ENCODE measurements around the gene PAGR1. TPM values are rescaled to one million over a fixed set of nuclear protein-coding genes. Genes with fewer than 3 reads are reported as not detected.

PAGR1 gene
- total and polyA plus RNA-seq, 2 of the 13 experiments (the other 11 are each of a cell fraction or from before 2014, with no cell fraction given) = 9.8 to 66.4 TPM

GRCh38 chr16:29862884-29863668 is 47.1 kb downstream of the PAGR1 start, which contains the start of gene CDIPT (continued):
- TF ChIP-seq PAWR (CRISPR knock-in tag; IDR thresholded peaks at IDR 0.05; ENCODE audit: borderline replicate concordance) (no peak), CEBPB (IDR thresholded peaks at IDR 0.05; ENCODE audit: borderline replicate concordance, low read depth, low read length) (peak; percentile 78), ZNF580 (CRISPR knock-in tag; IDR thresholded peaks at IDR 0.05; ENCODE audit: borderline replicate concordance, low read depth) (peak; percentile 80), ZFAT (CRISPR knock-in tag; conservative IDR thresholded peaks at IDR 0.05) (no peak), ZNF678 (CRISPR knock-in tag; IDR thresholded peaks at IDR 0.05) (no peak), RBFOX2 (IDR thresholded peaks at IDR 0.05; ENCODE audit: low read depth, low read length) (peak; percentile 89), NONO (IDR thresholded peaks at IDR 0.05) (peak; percentile 99), NONO (CRISPR knock-in tag; conservative IDR thresholded peaks at IDR 0.05) (peak; percentile 89), MYPOP (CRISPR knock-in tag; IDR thresholded peaks at IDR 0.05) (no peak; the same call in none of the 2 replicates), SRSF4 (IDR thresholded peaks at IDR 0.05; ENCODE audit: low read depth, low read length, poor library complexity, severe bottlenecking) (no peak), RFX3 (CRISPR knock-in tag; IDR thresholded peaks at IDR 0.05) (peak; percentile 20; the same call in 1 of the 2 replicates), MNT (IDR thresholded peaks at IDR 0.05) (0 out of 2 replicates have a peak, but pooled peaks have one; percentile 6), SALL2 (CRISPR knock-in tag; IDR thresholded peaks at IDR 0.05) (0 out of 2 replicates have a peak, but pooled peaks have one; percentile 65), PCBP1 (IDR thresholded peaks at IDR 0.05; ENCODE audit: borderline replicate concordance, low read depth, low read length) (0 out of 2 replicates have a peak, but pooled peaks have one; percentile 93), ZNF790 (CRISPR knock-in tag; IDR thresholded peaks at IDR 0.05; ENCODE audit: borderline replicate concordance) (no peak), ZNF335 (CRISPR knock-in tag; IDR thresholded peaks at IDR 0.05) (peak; percentile 58; the same call in 1 of the 2 replicates), ZNF792 (CRISPR knock-in tag; IDR thresholded peaks at IDR 0.05) (peak; percentile 79), FOXO1 (CRISPR knock-in tag; IDR thresholded peaks at IDR 0.05) (peak; percentile 54; the same call in 1 of the 2 replicates), KAT2B (IDR thresholded peaks at IDR 0.05; ENCODE audit: borderline replicate concordance, low read depth, low read length) (no peak), ESRRA (CRISPR knock-in tag; IDR thresholded peaks at IDR 0.05; ENCODE audit: low read depth) (no peak; the same call in 1 of the 2 replicates), RFX1 (IDR thresholded peaks at IDR 0.05) (no peak), IRF2 (CRISPR knock-in tag; IDR thresholded peaks at IDR 0.05) (peak; percentile 97)
- TF ChIP-seq, protein P1, sequence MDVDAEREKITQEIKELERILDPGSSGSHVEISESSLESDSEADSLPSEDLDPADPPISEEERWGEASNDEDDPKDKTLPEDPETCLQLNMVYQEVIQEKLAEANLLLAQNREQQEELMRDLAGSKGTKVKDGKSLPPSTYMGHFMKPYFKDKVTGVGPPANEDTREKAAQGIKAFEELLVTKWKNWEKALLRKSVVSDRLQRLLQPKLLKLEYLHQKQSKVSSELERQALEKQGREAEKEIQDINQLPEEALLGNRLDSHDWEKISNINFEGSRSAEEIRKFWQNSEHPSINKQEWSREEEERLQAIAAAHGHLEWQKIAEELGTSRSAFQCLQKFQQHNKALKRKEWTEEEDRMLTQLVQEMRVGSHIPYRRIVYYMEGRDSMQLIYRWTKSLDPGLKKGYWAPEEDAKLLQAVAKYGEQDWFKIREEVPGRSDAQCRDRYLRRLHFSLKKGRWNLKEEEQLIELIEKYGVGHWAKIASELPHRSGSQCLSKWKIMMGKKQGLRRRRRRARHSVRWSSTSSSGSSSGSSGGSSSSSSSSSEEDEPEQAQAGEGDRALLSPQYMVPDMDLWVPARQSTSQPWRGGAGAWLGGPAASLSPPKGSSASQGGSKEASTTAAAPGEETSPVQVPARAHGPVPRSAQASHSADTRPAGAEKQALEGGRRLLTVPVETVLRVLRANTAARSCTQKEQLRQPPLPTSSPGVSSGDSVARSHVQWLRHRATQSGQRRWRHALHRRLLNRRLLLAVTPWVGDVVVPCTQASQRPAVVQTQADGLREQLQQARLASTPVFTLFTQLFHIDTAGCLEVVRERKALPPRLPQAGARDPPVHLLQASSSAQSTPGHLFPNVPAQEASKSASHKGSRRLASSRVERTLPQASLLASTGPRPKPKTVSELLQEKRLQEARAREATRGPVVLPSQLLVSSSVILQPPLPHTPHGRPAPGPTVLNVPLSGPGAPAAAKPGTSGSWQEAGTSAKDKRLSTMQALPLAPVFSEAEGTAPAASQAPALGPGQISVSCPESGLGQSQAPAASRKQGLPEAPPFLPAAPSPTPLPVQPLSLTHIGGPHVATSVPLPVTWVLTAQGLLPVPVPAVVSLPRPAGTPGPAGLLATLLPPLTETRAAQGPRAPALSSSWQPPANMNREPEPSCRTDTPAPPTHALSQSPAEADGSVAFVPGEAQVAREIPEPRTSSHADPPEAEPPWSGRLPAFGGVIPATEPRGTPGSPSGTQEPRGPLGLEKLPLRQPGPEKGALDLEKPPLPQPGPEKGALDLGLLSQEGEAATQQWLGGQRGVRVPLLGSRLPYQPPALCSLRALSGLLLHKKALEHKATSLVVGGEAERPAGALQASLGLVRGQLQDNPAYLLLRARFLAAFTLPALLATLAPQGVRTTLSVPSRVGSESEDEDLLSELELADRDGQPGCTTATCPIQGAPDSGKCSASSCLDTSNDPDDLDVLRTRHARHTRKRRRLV (CRISPR knock-in tag; IDR thresholded peaks at IDR 0.05) = no peak

Measured in HepG2 (cell line).